Measurements from ENCODE around the gene GNAI3.
"Not testable (repeated sequence)": the region's sequence is repeated elsewhere in the genome, so short reads cannot be mapped to it uniquely, and the experiment has no call there.

GNAI3 gene

GRCh38 chr1:109658533-109659042 lies 110.2 kb downstream of the GNAI3 start:
- DNase-seq (ENCODE audit: extremely low read depth, low read depth), result no peak
- no peak overlapping the region for H3K4me3 ChIP-seq (replicated peaks; ENCODE audit: low read depth, low read length)
- TF ChIP-seq CTCF (IDR thresholded peaks at IDR 0.05; ENCODE audit: low read depth, low read length, missing control alignments), result no peak

GRCh38 chr1:109659145-109659544 lies 110.7 kb downstream of the GNAI3 start:
- H3K4me3 ChIP-seq (replicated peaks; ENCODE audit: low read depth, low read length), result no peak overlapping the region
- no peak for DNase-seq (ENCODE audit: extremely low read depth, low read depth)
- no peak for TF ChIP-seq CTCF (IDR thresholded peaks at IDR 0.05; ENCODE audit: low read depth, low read length, missing control alignments)

GRCh38 chr1:109659997-109660690 lies 111.7 kb downstream of the GNAI3 start:
- no peak overlapping the region for H3K4me3 ChIP-seq (replicated peaks; ENCODE audit: low read depth, low read length)
- no peak for DNase-seq (ENCODE audit: extremely low read depth, low read depth)
- TF ChIP-seq CTCF (IDR thresholded peaks at IDR 0.05; ENCODE audit: low read depth, low read length, missing control alignments), result no peak

- H3K4me3 ChIP-seq (replicated peaks; ENCODE audit: low read depth, low read length); DNase-seq (ENCODE audit: extremely low read depth, low read depth): not testable (repeated sequence)
Measured at GRCh38 chr1:109660691-109661026, 112.2 kb downstream of the GNAI3 start.

GRCh38 chr1:109661391-109661790 lies 113.0 kb downstream of the GNAI3 start:
- DNase-seq (ENCODE audit: extremely low read depth, low read depth), result no peak
- no peak for TF ChIP-seq CTCF (IDR thresholded peaks at IDR 0.05; ENCODE audit: low read depth, low read length, missing control alignments)
- H3K4me3 ChIP-seq (replicated peaks; ENCODE audit: low read depth, low read length), result no peak overlapping the region

GRCh38 chr1:109664671-109665070 lies 116.3 kb downstream of the GNAI3 start:
- no peak overlapping the region for H3K4me3 ChIP-seq (replicated peaks; ENCODE audit: low read depth, low read length)
- TF ChIP-seq CTCF (IDR thresholded peaks at IDR 0.05; ENCODE audit: low read depth, low read length, missing control alignments), result no peak
- DNase-seq (ENCODE audit: extremely low read depth, low read depth), result no peak

- no peak for TF ChIP-seq CTCF (IDR thresholded peaks at IDR 0.05; ENCODE audit: low read depth, low read length, missing control alignments)
- H3K4me3 ChIP-seq (replicated peaks; ENCODE audit: low read depth, low read length), result peak within 1 kb of the TSS; percentile 43
- peak; percentile 30 for DNase-seq (ENCODE audit: extremely low read depth, low read depth)
Measured at GRCh38 chr1:109667452-109668122, 119.2 kb downstream of the GNAI3 start, which contains the start of gene GSTM2. Gene GSTM2, plus strand, starts transcription at chr1:109668057. Its CDS starts 59 bp downstream, at chr1:109668116.

Data from HFF-Myc (cell line).